HG02588 (cell line): ENCODE results near the gene NKX1-1.
"Not testable (repeated sequence)": the region's sequence is repeated elsewhere in the genome, so short reads cannot be mapped to it uniquely, and the experiment has no call there.

Source experiments
- ATAC-seq: cut with Tn5 transposase; IDR thresholded peaks from one replicate; pipeline ENCODE4 v1.9.1; 2021; ENCODE audit warnings: mild to moderate bottlenecking, moderate library complexity; ENCODE audit not compliant: unreplicated experiment

NKX1-1 gene

DNA sequence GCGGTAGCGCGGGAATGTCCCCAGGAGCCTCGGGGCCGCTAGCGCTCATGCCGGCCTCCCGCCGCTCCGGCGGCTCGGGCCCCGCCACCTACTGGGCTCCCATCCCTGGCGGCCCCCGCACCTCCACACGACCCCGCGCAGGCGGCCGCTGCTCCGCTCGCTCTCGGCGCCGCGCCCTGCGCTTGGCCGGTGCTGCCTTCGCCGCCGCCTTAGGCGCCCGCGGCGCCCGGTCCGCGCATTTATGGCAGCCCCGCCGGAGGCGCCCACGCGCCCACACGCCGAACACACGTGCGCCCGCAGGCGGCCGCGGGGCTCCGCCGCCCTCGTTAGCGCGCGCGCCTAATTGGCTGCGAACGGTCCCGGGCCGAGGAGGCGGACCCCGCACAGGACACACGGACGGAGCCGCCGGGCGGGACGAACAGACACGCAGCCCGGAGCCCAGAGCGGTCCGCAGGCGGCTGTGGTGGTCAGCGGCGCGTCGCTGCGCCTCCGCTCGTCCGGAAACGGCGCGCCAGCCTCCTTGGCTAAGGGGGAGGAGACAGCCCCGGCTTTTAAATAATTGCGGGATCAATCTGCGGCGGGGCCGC, at the start of gene NKX1-1:
Gene NKX1-1 (minus strand): TSS at position 49 of the 587 bp plus-strand sequence. CDS start 0 bp downstream, at position 49.
- no peak for ATAC-seq

DNA sequence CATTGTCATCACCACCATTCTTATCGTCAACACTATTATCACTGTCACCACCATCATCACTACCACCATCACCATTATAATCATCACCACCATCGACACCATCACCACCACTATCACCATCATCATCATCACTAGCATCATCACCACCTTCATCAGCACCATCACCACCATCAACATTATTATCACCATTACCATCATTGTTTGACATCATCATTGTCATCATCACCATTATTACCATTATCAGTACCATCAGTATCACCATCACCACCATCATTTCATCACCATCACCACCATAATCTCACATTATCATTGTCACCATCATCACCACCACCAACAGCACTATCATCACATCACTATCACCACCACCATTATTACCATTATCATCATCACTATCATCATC, 47.5 kb upstream of the NKX1-1 start:
- no peak for ATAC-seq

DNA sequence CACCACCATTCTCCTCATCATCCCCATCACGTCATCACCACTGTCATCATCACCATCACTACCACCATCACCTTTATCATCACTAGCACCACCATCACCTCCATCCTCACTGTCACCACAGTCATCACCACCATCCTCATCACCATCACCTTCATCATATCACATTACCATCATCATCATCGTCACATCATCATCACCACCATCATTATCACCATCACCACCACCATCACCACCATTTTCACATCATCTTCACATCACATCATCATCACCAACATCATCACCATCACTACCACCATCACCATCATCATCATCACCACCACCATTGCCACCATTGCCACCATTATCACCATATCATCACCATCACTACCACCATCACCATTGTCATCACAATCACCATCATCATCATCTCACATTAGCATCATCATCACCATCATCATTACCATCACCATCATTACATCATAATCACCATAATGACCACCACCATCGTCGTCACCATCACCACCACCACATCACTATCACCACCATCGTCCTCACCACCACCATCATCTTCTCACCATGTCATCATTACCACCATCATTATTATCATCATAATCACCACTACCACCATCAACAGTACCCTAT, 46.3 kb upstream of the NKX1-1 start:
- ATAC-seq: no peak

DNA sequence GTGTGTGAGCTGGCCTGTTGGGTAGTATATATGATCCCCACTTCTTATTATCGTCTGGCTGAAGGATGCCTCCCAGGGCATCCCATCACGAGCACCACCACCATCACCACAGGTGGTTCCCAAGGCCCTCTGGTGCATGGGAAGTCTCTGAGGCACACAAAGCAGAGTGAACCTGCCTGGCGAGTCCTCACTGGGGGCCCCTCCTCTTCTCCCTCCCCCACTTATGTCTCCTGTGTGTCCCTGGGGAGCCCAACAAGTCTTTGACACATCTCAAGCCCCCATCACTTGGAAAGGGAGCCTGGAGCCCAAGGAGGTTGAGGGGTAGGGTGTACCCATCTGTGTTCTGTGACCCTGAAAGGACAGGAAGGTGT, 45.5 kb upstream of the NKX1-1 start:
- ATAC-seq: no peak

DNA sequence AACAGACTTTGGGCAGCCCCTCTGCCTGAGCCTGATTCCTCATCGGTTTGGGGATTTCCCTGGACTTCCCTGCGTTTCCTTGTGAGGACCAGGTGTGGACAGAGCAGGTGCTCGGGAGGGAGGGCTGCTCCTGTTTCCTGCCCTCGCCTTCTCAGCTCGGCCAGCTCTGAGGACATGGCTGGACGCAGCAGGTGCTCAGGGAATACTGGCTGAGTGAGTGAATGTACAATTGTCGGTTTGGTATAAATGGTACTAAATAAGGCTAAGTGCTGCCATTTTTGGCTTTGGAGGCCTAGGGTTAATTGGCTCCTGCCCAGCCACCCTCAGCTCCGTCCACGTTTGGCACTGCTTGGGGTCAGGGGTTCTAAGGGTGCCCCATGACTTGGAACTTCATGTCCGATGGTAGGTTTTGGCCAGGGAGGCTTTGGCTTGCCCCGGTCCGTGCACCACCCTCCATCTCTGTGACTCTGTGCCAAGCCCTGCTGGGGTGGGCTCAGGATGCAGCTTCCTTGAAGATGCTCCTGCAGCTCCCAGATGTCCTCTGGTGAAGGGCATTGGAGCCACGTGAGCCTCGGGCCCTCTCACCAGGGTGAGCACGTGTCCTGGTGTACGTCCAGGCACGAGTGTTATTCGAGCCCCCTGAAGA, 45.0 kb upstream of the NKX1-1 start:
- no peak for ATAC-seq

DNA sequence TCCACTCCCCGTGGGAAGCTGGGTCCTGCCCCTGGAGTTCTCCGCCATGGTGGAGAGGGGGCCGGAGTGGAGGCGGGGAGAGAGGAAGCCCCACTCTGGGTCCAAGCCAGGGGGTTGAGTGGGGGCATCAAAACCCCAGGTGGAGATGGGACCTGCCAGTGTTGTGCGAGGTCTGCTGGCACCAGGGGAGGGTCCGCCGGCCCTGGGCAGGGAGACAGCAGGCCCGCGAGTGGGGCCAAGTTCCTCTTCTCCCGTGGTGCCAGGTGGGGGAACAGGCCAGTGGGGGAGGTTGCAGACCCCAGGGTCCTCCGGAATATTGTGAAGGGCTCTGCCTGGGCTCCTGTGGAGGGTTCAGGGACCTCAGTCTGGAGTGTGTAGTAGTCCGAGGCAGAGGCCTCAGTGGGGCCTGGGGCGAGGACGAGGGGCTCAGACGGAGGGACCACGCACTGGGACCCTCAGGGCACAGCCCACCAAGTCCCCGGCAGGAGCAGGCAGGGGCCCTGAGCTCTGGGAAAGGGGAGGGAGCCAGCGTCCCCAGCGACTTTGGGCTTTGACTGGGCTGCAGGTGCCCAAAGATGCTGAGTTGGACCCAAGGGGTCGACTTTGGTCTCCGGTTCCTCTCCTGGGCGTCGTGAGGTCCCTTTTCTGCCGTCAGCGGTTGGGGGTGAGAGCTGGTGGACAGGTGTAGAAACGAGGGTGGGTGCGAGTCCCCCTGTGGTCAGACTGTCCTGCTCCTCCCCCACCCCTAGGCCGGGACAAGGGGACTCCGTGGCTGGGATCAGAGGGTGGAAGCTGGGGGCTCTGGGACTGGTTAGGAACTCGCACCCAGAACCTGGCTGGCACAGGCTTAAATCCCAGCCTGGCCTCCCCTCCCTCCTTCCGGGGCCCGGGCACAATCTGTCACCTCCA, 43.8 kb upstream of the NKX1-1 start:
- no peak for ATAC-seq

DNA sequence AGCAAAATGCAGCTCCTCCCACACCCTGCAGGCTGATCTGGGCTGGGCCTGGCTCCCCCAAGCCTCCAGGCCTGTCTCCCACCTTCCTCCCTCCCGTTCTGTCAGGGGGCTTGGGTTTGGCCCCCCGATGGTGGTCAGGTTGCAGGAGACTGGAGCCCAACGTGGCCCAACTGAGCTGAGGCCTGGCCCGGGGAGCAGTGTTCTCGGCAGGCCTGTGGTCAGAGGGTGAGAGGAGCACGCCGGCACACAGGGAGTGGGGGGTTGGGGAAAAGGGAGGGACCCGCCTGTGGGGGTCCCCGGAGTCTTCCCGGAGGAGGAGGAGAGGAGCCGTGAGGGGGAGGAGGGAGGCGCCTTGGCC, 43.2 kb upstream of the NKX1-1 start:
- no peak for ATAC-seq

DNA sequence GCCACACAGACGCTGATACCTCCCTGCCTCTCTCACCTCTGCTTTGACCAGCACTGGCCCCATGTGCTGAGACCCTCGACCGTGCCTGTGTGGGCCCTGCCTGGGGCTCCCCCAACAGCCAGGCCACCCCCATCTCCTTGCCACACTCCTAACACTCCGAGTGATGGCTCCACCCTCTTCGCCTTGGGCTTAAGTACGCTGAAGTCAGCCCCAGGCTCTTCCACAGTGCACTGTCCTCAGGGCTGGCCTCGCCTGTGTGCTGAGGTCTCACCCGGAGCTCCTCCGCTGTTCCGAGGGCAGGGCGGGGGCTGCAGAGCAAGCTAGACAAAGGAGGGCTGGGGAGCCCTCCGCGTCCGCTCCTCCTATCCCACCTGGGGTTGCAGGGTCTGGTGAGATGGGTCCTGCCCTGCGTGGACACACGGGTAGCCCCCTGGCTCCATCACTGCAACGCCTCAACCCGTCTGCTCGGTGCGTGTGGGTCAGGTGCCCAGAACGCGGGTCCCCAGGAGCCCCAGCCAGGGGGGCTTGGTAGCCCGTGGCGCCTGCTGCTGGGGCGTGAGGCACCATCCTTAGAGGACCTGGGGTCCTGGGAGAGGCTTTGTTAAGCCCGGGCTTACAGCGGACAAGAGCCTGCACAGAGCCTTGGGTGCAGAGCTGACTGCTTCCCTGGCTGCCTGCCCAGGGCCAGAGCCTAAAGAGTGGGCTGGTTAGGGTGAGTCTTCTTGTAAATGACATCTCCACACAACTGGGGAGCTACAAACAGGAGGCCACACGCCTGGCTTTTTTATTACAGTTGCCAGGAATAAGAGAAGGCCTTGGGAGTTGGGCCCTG, 42.6 kb upstream of the NKX1-1 start:
- no peak for ATAC-seq

DNA sequence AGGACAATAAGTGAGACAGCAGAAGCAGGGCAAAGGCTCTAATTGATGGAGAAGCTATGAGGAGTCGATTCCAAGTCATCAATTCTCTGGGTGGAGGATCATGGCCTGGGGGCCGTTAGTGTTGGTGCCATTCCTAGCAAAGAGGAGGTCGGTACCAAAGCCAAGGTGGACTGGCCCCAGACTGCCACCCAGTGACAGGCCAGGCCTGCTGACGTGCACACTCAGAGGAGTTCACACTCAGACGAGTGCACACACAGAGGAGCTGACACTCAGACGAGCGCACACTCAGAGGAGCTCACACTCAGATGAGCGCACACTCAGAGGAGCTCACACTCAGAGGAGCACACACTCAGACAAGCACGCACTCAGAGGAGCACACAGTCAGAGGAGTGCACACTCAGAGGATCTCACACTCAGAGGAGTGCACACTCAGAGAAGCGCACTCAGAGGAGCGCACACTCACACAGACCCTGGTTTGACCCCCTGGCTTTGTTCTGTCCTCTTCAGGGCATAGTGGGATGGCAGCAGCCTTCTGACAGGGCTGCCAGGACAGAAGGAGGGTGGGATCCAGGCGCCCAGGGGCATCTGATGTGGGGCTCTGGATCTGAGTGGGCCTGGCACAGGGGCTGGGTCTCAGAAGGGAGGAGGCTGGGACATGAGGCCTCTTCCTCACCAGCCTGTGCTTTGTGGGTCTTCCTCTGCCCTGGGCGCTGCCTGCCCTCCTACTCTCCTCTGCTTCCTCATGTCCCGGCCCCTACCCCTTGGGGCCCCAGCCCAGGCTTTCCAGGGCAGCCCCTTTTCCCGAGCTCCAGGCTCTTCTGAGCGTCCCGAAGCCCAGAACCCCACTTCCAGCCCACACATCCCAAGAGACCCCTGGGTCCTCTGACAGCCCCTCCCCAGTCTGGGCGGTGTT, 41.7 kb upstream of the NKX1-1 start:
- ATAC-seq: no peak

DNA sequence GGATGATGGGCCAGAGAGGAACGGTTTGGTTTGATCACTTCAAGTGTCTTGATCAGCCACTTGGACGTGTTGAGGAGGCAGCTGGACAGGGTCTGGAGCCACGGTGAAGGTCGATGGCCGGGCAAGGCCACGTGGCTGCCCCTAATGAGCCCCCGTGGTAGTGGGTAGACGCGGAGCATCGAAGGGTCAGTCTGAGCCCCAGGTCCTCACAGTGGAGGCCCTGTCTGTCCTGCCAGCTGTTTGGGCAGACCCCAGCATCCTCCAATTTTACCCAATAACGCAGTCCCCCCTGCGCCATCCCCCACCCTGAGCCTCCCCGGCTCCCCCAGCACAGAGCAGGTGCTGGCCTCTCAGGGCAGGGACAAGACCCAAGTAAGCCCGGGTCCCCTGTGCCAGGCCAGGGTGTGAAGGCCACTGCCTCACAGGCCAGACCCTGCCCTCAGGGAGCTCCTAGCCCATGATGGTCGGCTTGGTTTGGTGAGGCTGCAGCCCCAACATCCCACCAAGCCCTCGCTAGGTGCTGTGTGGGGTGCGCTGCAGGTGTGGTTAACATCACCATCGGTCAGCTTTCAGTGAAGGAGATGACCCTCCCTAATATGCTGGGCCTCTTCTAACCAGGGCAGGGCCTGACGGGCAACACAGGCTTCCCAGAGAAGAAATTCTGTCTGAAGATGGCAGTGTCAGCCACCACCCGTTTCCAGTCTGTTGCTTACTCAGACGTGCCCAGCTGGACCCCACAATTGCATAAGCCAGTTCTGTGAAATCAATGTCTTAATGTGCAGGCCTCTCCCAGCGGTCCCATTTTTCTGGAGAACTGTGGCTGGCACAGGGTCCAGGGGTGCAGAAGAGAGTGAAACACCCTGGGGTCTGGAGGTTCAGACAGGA, 40.5 kb upstream of the NKX1-1 start:
- ATAC-seq: no peak

DNA sequence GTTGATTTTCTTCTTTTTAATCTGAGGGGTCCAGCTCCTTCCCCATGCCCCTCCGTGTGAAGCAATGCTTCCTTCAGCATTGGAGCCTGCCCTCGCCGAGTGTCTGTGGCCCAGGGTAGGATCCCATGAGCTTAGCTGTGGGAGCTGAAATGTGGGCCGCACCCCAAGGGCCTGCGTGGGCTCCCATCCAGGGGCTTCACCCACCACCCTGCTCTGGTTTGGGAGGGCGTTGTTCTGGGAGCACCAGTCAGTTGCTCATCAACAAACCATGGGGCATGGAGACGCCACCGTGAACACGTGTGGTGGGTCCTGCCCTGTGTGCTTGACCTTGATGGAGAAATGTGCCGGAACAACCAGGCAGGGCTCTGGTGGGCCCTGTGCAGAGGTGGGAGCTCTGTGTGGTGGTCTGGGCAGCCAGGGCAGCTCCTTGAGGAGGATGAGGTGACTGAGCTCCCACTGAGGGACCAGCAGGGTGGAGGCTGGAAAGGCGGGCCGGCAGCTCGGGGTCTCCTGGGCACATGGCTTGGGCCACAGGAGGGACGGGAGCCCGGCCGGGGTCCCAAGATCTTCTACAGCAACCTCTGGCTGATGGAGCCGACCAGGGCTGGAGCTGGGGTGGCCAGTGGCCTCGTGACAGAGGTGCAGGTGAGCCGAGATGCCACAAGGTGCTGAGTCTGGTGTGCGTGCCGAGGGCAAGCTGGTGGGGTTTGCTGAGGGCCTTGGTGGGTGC, 39.6 kb upstream of the NKX1-1 start:
- ATAC-seq: no peak

DNA sequence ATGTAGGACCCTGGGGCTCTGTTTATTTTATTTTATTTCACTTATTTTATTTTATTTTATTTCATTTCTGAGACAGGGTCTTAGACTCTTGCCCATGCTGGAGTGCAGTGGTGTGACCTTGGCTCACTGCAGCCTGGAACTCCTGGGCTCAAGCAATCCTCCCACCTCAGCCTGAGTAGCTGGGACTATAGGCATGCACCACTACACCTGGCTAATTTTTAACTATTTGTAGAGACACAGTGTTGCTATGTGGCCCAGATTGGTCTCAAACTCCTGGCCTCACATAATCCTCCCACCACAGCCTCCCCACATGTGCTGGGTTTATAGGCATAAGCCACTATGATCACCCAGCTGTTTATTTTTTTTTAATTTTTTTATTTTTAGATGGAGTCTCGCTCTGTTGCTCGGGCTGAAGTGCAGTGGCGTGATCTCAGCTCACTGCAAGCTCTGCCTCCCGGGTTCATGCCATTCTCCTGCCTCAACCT, 37.5 kb upstream of the NKX1-1 start:
- not testable (repeated sequence) for ATAC-seq

DNA sequence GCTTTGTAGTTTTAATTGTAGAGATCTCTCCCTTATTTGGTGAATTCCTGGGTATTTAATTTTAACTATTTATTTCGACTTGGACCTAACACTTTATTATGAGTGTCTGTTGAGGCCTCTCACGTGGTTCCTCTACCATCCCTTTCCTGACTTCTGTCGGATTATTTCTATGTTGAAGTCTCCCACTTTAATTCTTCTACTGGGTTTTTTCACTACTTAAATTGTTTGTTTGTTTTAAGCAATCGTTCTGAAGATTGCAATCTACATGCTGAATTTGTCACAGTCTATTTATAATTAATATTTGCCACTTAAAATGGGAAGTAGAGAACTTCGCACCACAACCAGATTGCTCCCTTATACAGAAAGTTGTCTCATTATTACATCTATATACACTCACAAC, 20.8 kb upstream of the NKX1-1 start:
- ATAC-seq: no peak

DNA sequence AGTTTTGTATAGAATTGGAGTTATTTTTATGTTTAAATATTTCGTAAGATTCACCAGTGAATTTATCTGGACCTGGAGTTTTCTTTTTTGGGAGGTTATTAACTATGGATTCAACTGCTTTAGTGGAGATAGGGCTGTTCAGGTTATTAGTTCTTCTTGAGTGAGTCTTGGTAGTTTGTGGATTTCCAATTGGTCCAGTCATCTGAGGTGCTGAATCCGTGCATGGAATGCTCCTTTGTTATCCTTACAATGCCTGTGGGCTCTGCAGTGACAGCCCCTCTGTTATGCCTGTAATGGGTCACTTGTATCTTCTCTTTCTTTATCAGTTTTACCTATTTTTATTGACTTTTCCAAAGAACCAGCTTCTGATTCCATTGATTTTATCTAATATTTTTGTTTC, 15.4 kb upstream of the NKX1-1 start:
- ATAC-seq: no peak

DNA sequence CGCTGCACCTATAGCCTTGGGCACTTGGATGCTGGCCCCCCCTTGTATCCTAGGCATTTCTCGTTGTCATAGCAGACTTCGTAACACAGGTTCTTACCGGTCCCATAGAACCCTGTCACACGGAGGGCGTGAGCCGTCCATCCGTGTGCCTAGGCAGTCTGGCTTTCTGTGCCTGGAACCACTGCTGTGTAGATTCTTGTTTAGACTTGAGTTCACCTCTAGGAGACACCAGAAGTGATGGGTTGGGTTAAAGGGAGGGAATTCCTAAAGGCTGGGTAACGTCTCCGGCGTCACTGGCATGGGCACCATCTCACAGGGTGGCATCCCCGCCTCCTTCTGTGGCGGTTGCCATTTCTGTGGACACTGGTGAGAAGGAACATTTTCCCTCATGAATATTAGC, 13.5 kb upstream of the NKX1-1 start:
- no peak for ATAC-seq

DNA sequence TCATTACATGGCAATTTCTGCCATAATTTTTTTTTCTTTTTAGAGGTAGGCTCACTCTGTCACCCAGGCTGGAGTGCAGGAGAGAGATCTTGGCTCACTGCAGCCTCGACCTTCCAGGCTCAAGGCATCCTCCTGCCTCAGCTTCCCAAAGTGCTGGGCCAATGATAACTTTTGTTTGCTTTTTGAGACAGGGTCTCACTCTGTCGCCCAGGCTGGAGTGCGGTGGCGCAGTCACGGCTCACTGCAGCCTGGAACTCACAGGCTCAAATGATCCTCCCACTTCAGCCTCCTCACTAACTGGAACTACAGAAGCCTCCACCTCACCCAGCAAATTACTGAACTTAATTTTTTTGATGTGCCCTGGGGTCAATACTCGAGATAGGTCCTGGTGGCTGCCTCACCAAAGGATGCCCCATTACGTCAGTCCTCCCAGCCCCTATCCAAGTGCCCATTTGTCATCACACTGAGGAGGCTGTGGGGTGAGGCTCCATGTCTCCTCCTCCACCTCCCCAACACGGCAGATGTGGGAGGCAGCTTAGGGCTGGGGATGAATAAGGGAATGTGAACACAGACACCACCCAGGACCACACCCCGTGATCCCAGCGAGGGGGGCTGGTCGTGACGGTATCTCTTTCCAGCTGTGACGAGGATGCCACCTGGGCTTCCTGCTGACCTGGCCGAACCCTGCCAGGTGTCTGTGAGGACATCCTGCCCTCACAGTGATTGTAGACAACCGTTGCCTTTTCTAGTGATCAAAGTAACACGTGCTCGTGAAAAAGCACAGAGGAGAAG, 12.4 kb upstream of the NKX1-1 start:
- no peak for ATAC-seq
